GM23248 (cell line): Measurements from ENCODE around the gene ADAM19.

Experiments
- EZH2 ChIP-seq: fragments of 200-600 bp; sonication (generic); IDR thresholded peaks from 2 replicates; pipeline ENCODE4 v1.6.1; 2018; ENCODE audit warnings: antibody characterized with exemption, mild to moderate bottlenecking; ENCODE audit not compliant: insufficient read depth, poor library complexity, severe bottlenecking
- EZH2phosphoT487 ChIP-seq: fragments of 200-600 bp; sonication (generic); IDR thresholded peaks from 2 replicates; pipeline ENCODE4 v1.6.1; 2018; ENCODE audit warnings: antibody characterized with exemption, moderate library complexity, mild to moderate bottlenecking, low read depth; ENCODE audit not compliant: insufficient read depth

- TF ChIP-seq EZH2 = no peak
- TF ChIP-seq EZH2phosphoT487 = no peak
These were observed 6.9 kb downstream of the ADAM19 start for GRCh38 chr5:157568720-157569119.
